Endothelial cell of umbilical vein (primary cell): ENCODE data around the gene PLXNA4.

Experiments
- CTCF ChIP-seq, 2 donors: IDR thresholded peaks; 1 replicate in 1 of 2; 2 replicates in 1 of 2; pipeline ENCODE4 v1.5.1; 2011; ENCODE audit warnings: low read length in 2 of 2, mild to moderate bottlenecking in 2 of 2, moderate library complexity in 2 of 2, control low read depth in 1 of 2, inconsistent platforms in 1 of 2, low read depth in 1 of 2; ENCODE audit not compliant: insufficient read depth in 1 of 2; ENCODE audit errors: extremely low read depth in 1 of 2
- EZH2 ChIP-seq: IDR thresholded peaks from 2 replicates; pipeline ENCODE4 v1.6.1; 2012; ENCODE audit warnings: borderline replicate concordance, low read depth, mild to moderate bottlenecking, moderate library complexity, low read length, inconsistent platforms; ENCODE audit not compliant: severe bottlenecking
- FOS ChIP-seq: IDR thresholded peaks from 2 replicates; pipeline ENCODE4 v1.6.1; 2011; ENCODE audit warnings: mild to moderate bottlenecking, low read length, moderate library complexity, borderline replicate concordance; ENCODE audit not compliant: insufficient read depth
- MAX ChIP-seq: IDR thresholded peaks from 2 replicates; pipeline ENCODE4 v1.6.1; 2011; ENCODE audit not compliant: insufficient read depth, insufficient read length
- POLR2A ChIP-seq: IDR thresholded peaks from 2 replicates; pipeline ENCODE4 v1.6.1; 2012; ENCODE audit warnings: low read depth, mild to moderate bottlenecking, control low read depth, low read length
- POLR2AphosphoS5 ChIP-seq: IDR thresholded peaks from 2 replicates; pipeline ENCODE4 v1.6.1; 2012; ENCODE audit warnings: low read depth, mild to moderate bottlenecking, control low read depth, low read length, moderate library complexity; ENCODE audit not compliant: insufficient read depth

GRCh38 chr7:132573251-132573955, 2.9 kb downstream of the PLXNA4 start:
- TF ChIP-seq MAX (no peak), EZH2 (no peak), CTCF (IDR thresholded peaks at IDR 0.05; ENCODE audit: extremely low read depth in 1 of 2, insufficient read depth in 1 of 2, low read depth in 1 of 2, low read length in 2 of 2) (no peak), POLR2AphosphoS5 (no peak), FOS (no peak), POLR2A (no peak)
